ENCODE results near the gene LRRC7. TPM values are rescaled to one million over a fixed set of nuclear protein-coding genes. Genes with fewer than 3 reads are reported as not detected.

The LRRC7 gene
- total and polyA plus RNA-seq, 7 donors, result 0.33 to 1.2 (median 0.94) TPM; not detected in 2

DNA sequence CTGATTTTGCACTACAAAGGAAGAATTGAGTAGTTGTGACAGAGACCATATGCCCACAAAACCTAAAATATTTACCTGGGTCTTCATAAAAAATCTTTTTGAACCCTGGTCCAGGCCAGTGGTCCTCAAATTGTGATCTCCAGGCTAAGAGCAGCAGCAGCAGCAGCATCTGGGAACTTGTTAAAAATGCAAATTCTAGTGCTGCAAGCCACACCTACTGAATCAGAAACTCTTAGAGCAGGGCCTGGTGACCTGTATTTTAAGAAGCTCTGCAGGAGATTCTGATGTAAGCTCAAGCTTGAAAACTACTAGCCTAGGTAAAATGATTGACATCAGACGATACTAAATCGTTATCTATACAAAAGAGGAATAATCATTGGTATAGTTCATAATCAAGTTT, 112.2 kb downstream of the LRRC7 start:
- no peak overlapping the region for H3K4me3 ChIP-seq
- intact Hi-C loops (cut with DNase I), result no loop called here
- ATAC-seq (no peak), DNase-seq (no peak)
- H3K4me1 ChIP-seq, result no peaks in the 10 kb centered on the region
- 95 to 98% (median 97%) methylated on average over 2 of the region's 2 CpGs for WGBS, 3 donors
- no peaks in the 10 kb centered on the region for H3K27me3 ChIP-seq (ENCODE audit: insufficient read depth in 3 of 3, low read length in 2 of 3)
- H3K27ac ChIP-seq, result no peak overlapping the region
- TF ChIP-seq, protein P1, sequence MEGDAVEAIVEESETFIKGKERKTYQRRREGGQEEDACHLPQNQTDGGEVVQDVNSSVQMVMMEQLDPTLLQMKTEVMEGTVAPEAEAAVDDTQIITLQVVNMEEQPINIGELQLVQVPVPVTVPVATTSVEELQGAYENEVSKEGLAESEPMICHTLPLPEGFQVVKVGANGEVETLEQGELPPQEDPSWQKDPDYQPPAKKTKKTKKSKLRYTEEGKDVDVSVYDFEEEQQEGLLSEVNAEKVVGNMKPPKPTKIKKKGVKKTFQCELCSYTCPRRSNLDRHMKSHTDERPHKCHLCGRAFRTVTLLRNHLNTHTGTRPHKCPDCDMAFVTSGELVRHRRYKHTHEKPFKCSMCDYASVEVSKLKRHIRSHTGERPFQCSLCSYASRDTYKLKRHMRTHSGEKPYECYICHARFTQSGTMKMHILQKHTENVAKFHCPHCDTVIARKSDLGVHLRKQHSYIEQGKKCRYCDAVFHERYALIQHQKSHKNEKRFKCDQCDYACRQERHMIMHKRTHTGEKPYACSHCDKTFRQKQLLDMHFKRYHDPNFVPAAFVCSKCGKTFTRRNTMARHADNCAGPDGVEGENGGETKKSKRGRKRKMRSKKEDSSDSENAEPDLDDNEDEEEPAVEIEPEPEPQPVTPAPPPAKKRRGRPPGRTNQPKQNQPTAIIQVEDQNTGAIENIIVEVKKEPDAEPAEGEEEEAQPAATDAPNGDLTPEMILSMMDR (IDR thresholded peaks at IDR 0.05), result no peak
- no peaks in the 10 kb centered on the region for H3K9me3 ChIP-seq
- no peaks in the 10 kb centered on the region for H3K36me3 ChIP-seq (ENCODE audit: insufficient read depth in 1 of 2, low read depth in 1 of 2)

- Histone ChIP-seq H3K4me1 (no peaks in the 10 kb centered on the region), H3K36me3 (ENCODE audit: insufficient read depth in 1 of 2, low read depth in 1 of 2) (no peaks in the 10 kb centered on the region), H3K9me3 (no peaks in the 10 kb centered on the region), H3K27ac (no peak overlapping the region), H3K4me3 (no peak overlapping the region), H3K27me3 (ENCODE audit: insufficient read depth in 3 of 3, low read length in 2 of 3) (no peaks in the 10 kb centered on the region)
- TF ChIP-seq, protein P1 (IDR thresholded peaks at IDR 0.05), result no peak
- DNase-seq, result no peak
- 93 to 97% (median 95%) methylated on average over 1 of the region's 1 CpG for WGBS, 3 donors
- intact Hi-C loops (cut with DNase I), result no loop called here
- no peak for ATAC-seq
Measured at GRCh38 chr1:69686367-69686984, 118.8 kb downstream of the LRRC7 start.

GRCh38 chr1:69688193-69688592, 120.5 kb downstream of the LRRC7 start:
- no peaks in the 10 kb centered on the region for H3K27me3 ChIP-seq (ENCODE audit: insufficient read depth in 3 of 3, low read length in 2 of 3)
- H3K27ac ChIP-seq, result no peak overlapping the region
- no peak overlapping the region for H3K4me3 ChIP-seq
- no peaks in the 10 kb centered on the region for H3K4me1 ChIP-seq
- DNase-seq (no peak), ATAC-seq (no peak)
- no peaks in the 10 kb centered on the region for H3K36me3 ChIP-seq (ENCODE audit: insufficient read depth in 1 of 2, low read depth in 1 of 2)
- 86 to 93% (median 88%) methylated on average over 2 of the region's 2 CpGs for WGBS, 3 donors
- no peaks in the 10 kb centered on the region for H3K9me3 ChIP-seq
- TF ChIP-seq, protein P1 (IDR thresholded peaks at IDR 0.05), result no peak
- intact Hi-C loops (cut with DNase I), result no loop called here

GRCh38 chr1:69691179-69691578, 123.5 kb downstream of the LRRC7 start:
- WGBS, 3 donors, result 55 to 78% (median 77%) methylated on average over 3 of the region's 3 CpGs
- DNase-seq (no peak), ATAC-seq (no peak)
- Histone ChIP-seq H3K4me1 (no peaks in the 10 kb centered on the region), H3K4me3 (no peak overlapping the region), H3K27me3 (ENCODE audit: insufficient read depth in 3 of 3, low read length in 2 of 3) (no peaks in the 10 kb centered on the region), H3K27ac (no peak overlapping the region), H3K9me3 (no peaks in the 10 kb centered on the region), H3K36me3 (ENCODE audit: insufficient read depth in 1 of 2, low read depth in 1 of 2) (no peaks in the 10 kb centered on the region)
- intact Hi-C loops (cut with DNase I), result no loop called here
- TF ChIP-seq, protein P1 (IDR thresholded peaks at IDR 0.05), result no peak

Data from psoas muscle (tissue), 8 donors.